Lung (tissue), 12 donors: ENCODE results near the gene RBP7. TPM values are rescaled to one million over a fixed set of nuclear protein-coding genes. Genes with fewer than 3 reads are reported as not detected.
"Not testable (repeated sequence)": the region's sequence is repeated elsewhere in the genome, so short reads cannot be mapped to it uniquely, and the experiment has no call there.

Experiments used
- ATAC-seq: fragments of 200-7000 bp; cut with Tn5 transposase; one replicate; pipeline ENCODE4 v1.9.1; 2020; ENCODE audit warnings: moderate number of reproducible peaks; ENCODE audit not compliant: insufficient read depth, low FRiP score
- DNase-seq, 3 donors: peaks; one replicate each; pipeline ENCODE4 v3.0.0-alpha.2; 2013 to 2017
- H3K27ac ChIP-seq, 2 donors: one replicate each; pipeline ENCODE4 v1.5.1; 2013; ENCODE audit warnings: mild to moderate bottlenecking in 2 of 2, moderate library complexity in 2 of 2, control low read depth in 1 of 2, inconsistent platforms in 1 of 2, low read depth in 1 of 2, low read length in 1 of 2
- H3K27me3 ChIP-seq, 3 donors: one replicate each; pipeline ENCODE4 v1.5.1; 2013; ENCODE audit warnings: low read length in 2 of 3; ENCODE audit not compliant: control insufficient read depth in 3 of 3, insufficient read depth in 3 of 3
- H3K36me3 ChIP-seq, 4 donors: one replicate each; pipeline ENCODE4 v1.5.1; 2013; ENCODE audit warnings: low read length in 4 of 4, mild to moderate bottlenecking in 1 of 4, moderate library complexity in 1 of 4; ENCODE audit not compliant: control insufficient read depth in 4 of 4, insufficient read depth in 4 of 4
- H3K4me1 ChIP-seq, 5 donors: one replicate each; pipeline ENCODE4 v1.5.1; 2013; ENCODE audit warnings: low read length in 5 of 5, mild to moderate bottlenecking in 2 of 5, moderate library complexity in 1 of 5; ENCODE audit not compliant: control insufficient read depth in 5 of 5, insufficient read depth in 5 of 5
- H3K4me3 ChIP-seq: one replicate; pipeline ENCODE4 v1.5.1; 2013; ENCODE audit warnings: mild to moderate bottlenecking, control low read depth, moderate library complexity
- H3K9ac ChIP-seq, 2 donors: one replicate each; pipeline ENCODE4 v1.5.1; 2013; ENCODE audit warnings: low read length in 2 of 2, control low read depth in 1 of 2; ENCODE audit not compliant: insufficient read depth in 1 of 2
- H3K9me3 ChIP-seq, 4 donors: one replicate each; pipeline ENCODE4 v1.5.1; 2013; ENCODE audit warnings: low read length in 3 of 4, mild to moderate bottlenecking in 1 of 4, moderate library complexity in 1 of 4; ENCODE audit not compliant: control insufficient read depth in 4 of 4, insufficient read depth in 3 of 4
- CTCF ChIP-seq: IDR thresholded peaks from 2 replicates; pipeline ENCODE4 v1.5.1; 2012; ENCODE audit warnings: mild to moderate bottlenecking; ENCODE audit errors: control extremely low read depth, extremely low read depth
- WGBS, 2 donors: extraction: QIAGEN DNeasy Blood & Tissue Kit; methylation state at CpG; one replicate each; pipeline ENCODE4 v1.1.7; 2013; 5-methylcytosine and 5-hydroxymethylcytosine counted together
- polyA plus RNA-seq, 2 donors: library from polyadenylated mRNA; stranded (reverse); fragments of 200-250 nt; gene quantifications; one replicate each; pipeline ENCODE4 v1.2.1, GENCODE V29; 2013
- total RNA-seq, 2 donors: library from RNA; depleted of rRNA in 1 of 2; stranded (reverse); fragments of >200 nt in 1 of 2; gene quantifications; one replicate each; pipeline ENCODE4 v1.2.1, GENCODE V29; 2014 to 2021
- donor health status: control.
- donor health status: control.
- donor health status: Bipolar disorder and iron deficiency.
- donor health status: healthy.
- donor health status: DM: yes; HTN: yes; CAD: no.

RBP7 gene
- total and polyA plus RNA-seq, 4 donors = 2.1 to 9.8 (median 7.7) TPM

GRCh38 chr1:10019561-10019960 lies 22.5 kb downstream of the RBP7 start:
- no peaks in the 10 kb centered on the region for H3K9me3 ChIP-seq
- H3K4me1 ChIP-seq = peaks cover 0 to 3% (median 0%) of the 10 kb centered on the region in 5 donors
- H3K4me3 ChIP-seq = no peak overlapping the region
- DNase-seq = no peak
- no peaks in the 10 kb centered on the region for H3K36me3 ChIP-seq
- ATAC-seq = no peak
- no peak for TF ChIP-seq CTCF
- no peak overlapping the region for H3K27ac ChIP-seq
- H3K27me3 ChIP-seq = no peaks in the 10 kb centered on the region
- H3K9ac ChIP-seq = no peak overlapping the region

- Histone ChIP-seq H3K27ac (no peak overlapping the region), H3K36me3 (no peaks in the 10 kb centered on the region), H3K4me1 (peaks cover 0 to 3% (median 0%) of the 10 kb centered on the region in 5 donors), H3K9me3 (no peaks in the 10 kb centered on the region), H3K4me3 (no peak overlapping the region), H3K27me3 (no peaks in the 10 kb centered on the region), H3K9ac (no peak overlapping the region)
- TF ChIP-seq CTCF = no peak
- ATAC-seq = no peak
- WGBS, 2 donors = 90 to 98% methylated on average over 3 of the region's 3 CpGs
- no peak for DNase-seq
These were observed 23.1 kb downstream of the RBP7 start for GRCh38 chr1:10020086-10020485.

- H3K27me3 ChIP-seq, H3K36me3 ChIP-seq, DNase-seq, H3K9ac ChIP-seq, H3K4me1 ChIP-seq, H3K27ac ChIP-seq, H3K4me3 ChIP-seq, H3K9me3 ChIP-seq, ATAC-seq: not testable (repeated sequence)
- 83 to 95% methylated on average over 2 of the region's 2 CpGs for WGBS, 2 donors
These were observed 23.6 kb downstream of the RBP7 start for GRCh38 chr1:10020678-10021077.

DNA sequence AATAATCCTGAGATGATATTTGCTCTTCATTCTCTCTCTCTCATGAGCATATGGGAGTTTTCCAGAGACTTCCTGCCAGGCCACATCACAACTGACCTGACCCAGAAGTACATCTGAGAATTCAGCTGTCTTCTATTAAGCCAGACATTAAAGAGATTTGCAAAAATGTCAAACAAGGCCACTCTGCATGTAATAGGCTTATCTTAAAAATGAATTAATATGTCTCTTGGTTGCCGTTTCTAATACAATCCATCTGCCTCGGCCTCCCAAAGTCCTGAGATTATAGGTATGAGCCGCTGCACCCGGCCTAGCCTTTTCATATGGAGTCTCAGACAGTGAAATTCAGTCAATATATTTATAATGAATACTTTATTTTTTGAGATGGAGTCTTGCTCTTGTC lies 25.0 kb downstream of the RBP7 start:
- not testable (repeated sequence) for DNase-seq, H3K4me3 ChIP-seq, H3K27ac ChIP-seq, H3K27me3 ChIP-seq, ATAC-seq, H3K9ac ChIP-seq, H3K9me3 ChIP-seq, H3K4me1 ChIP-seq, H3K36me3 ChIP-seq
- 89 to 93% methylated on average over 4 of the region's 4 CpGs for WGBS, 2 donors

DNA sequence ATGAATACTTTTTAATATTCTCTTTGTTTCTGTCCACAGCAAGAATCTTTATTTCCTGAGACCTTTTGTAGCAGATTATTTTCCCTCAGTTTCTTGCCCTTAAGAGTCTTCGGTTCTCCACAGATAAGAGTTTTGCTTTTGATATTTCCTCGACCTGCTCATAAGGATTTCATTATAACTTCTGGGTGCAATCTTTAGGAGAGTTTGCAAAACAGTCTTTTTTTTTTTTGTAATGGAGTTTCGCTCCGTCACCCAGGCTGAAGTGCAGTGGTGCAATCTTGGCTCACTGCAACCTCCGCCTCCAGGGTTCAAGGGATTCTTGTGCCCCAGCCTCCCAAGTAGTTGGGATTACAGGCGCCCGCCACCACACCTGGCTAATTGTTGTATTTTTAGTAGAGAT lies 25.6 kb downstream of the RBP7 start:
- no peaks in the 10 kb centered on the region for H3K4me1 ChIP-seq
- H3K36me3 ChIP-seq = no peaks in the 10 kb centered on the region
- no peak overlapping the region for H3K27ac ChIP-seq
- no peaks in the 10 kb centered on the region for H3K27me3 ChIP-seq
- no peak overlapping the region for H3K9ac ChIP-seq
- H3K9me3 ChIP-seq = no peaks in the 10 kb centered on the region
- no peak for TF ChIP-seq CTCF
- WGBS, 2 donors = 41 to 77% methylated on average over 7 of the region's 7 CpGs
- ATAC-seq (no peak), DNase-seq (no peak)
- no peak overlapping the region for H3K4me3 ChIP-seq
